ENCODE measurements around the gene ADCY2.

The ADCY2 gene

DNA sequence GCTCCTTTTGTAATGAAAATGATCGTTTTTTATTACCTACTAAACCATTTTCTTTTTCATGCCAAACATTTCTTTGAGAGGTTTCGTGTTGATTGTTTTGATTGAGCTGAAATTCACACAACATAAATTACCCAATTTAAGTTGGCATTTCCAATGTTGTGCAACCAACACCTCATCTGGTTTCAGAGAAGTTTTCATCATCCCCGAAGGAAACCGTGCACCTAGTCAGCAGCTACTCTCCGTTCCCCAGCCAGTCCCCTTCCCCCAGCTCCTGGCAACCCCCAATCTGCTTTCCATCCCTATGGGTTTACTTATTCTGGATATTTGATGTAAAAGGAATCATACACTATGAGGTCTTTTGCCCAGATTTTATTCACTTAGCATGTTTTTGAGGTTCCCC lies 123.6 kb downstream of the ADCY2 start:
- no peaks in the 10 kb centered on the region for H3K36me3 ChIP-seq (ENCODE audit: control insufficient read depth, low read length)
- H3K79me2 ChIP-seq (ENCODE audit: control insufficient read depth, low read length) = no peaks in the 10 kb centered on the region
- no peaks in the 10 kb centered on the region for H3K4me1 ChIP-seq (ENCODE audit: control insufficient read depth, low read length)
- no peak overlapping the region for H3K4me3 ChIP-seq (ENCODE audit: low read length)
- no peaks in the 10 kb centered on the region for H4K20me1 ChIP-seq (ENCODE audit: control insufficient read depth, insufficient read depth, low read depth, low read length)
- H3F3A ChIP-seq (ENCODE audit: control insufficient read depth, insufficient read depth) = no peaks in the 10 kb centered on the region
- no peaks in the 10 kb centered on the region for H3K27me3 ChIP-seq (ENCODE audit: control insufficient read depth, low read length)
- H3K4me2 ChIP-seq (ENCODE audit: low read length) = no peak overlapping the region
- no peak overlapping the region for H3K27ac ChIP-seq (ENCODE audit: low read depth, low read length)
- H3K9me2 ChIP-seq (replicated peaks; ENCODE audit: control insufficient read depth, low read length) = no peaks in the 10 kb centered on the region
- no peak for TF ChIP-seq EZH2phosphoT487 (IDR thresholded peaks at IDR 0.05; ENCODE audit: borderline replicate concordance, low read length)
- TF ChIP-seq, protein P1, sequence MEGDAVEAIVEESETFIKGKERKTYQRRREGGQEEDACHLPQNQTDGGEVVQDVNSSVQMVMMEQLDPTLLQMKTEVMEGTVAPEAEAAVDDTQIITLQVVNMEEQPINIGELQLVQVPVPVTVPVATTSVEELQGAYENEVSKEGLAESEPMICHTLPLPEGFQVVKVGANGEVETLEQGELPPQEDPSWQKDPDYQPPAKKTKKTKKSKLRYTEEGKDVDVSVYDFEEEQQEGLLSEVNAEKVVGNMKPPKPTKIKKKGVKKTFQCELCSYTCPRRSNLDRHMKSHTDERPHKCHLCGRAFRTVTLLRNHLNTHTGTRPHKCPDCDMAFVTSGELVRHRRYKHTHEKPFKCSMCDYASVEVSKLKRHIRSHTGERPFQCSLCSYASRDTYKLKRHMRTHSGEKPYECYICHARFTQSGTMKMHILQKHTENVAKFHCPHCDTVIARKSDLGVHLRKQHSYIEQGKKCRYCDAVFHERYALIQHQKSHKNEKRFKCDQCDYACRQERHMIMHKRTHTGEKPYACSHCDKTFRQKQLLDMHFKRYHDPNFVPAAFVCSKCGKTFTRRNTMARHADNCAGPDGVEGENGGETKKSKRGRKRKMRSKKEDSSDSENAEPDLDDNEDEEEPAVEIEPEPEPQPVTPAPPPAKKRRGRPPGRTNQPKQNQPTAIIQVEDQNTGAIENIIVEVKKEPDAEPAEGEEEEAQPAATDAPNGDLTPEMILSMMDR (IDR thresholded peaks at IDR 0.05; ENCODE audit: low read depth, low read length, poor library complexity, severe bottlenecking) = no peak
- H3K9me3 ChIP-seq (ENCODE audit: control insufficient read depth, insufficient read depth, low read length) = no peaks in the 10 kb centered on the region; the same call in 1 of the 2 replicates

DNA sequence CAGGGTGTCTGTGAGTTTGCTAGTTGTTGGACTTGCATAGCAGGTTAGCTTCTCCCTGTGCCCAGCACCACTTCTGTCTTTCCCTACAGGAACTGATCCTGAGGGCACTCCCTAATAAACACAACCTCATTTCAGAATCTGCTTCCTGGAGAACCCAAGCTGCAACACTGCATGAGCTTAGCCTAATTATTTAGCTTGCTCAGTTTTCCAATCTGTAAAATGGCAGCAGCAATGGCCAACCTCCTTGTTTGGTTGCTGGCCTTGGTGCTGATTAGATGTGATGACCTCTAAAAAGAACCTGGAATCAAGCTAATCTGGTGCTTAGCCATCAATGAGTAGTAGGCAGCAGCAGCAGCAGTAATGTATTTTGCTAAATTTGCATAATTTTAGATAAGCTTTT lies 133.9 kb downstream of the ADCY2 start:
- H3K27me3 ChIP-seq (ENCODE audit: control insufficient read depth, low read length) = no peaks in the 10 kb centered on the region
- H3K27ac ChIP-seq (ENCODE audit: low read depth, low read length) = no peak overlapping the region
- H3K4me2 ChIP-seq (ENCODE audit: low read length) = no peak overlapping the region
- no peaks in the 10 kb centered on the region for H3K9me2 ChIP-seq (replicated peaks; ENCODE audit: control insufficient read depth, low read length)
- no peaks in the 10 kb centered on the region for H3K4me1 ChIP-seq (ENCODE audit: control insufficient read depth, low read length)
- no peaks in the 10 kb centered on the region for H3K36me3 ChIP-seq (ENCODE audit: control insufficient read depth, low read length)
- H3K79me2 ChIP-seq (ENCODE audit: control insufficient read depth, low read length) = no peaks in the 10 kb centered on the region
- TF ChIP-seq EZH2phosphoT487 (IDR thresholded peaks at IDR 0.05; ENCODE audit: borderline replicate concordance, low read length) = no peak
- TF ChIP-seq, protein P1 (IDR thresholded peaks at IDR 0.05; ENCODE audit: low read depth, low read length, poor library complexity, severe bottlenecking) = no peak
- H3K4me3 ChIP-seq (ENCODE audit: low read length) = no peak overlapping the region
- H3K9me3 ChIP-seq (ENCODE audit: control insufficient read depth, insufficient read depth, low read length) = no peaks in the 10 kb centered on the region
- H3F3A ChIP-seq (ENCODE audit: control insufficient read depth, insufficient read depth) = no peaks in the 10 kb centered on the region
- H4K20me1 ChIP-seq (ENCODE audit: control insufficient read depth, insufficient read depth, low read depth, low read length) = no peaks in the 10 kb centered on the region

DNA sequence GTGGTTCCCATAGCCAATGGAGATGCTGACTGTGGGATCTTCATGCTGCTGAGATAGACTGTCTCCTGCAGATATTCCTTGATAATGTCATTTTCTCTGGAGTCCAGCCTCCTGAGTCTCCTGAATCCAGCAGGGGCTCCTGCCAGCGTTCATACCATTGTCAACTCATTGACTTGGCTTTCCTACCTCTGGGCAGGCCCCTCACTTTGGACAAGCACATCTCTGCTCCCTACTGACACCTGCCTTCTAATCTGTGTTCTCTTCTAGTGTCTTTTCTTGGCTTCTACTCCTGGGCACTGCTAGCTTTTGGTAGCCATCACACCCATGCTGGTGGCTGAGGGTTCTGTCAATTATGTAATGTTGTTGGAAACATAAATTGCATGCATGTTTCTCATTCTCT lies 138.0 kb downstream of the ADCY2 start:
- Histone ChIP-seq H3K9me2 (replicated peaks; ENCODE audit: control insufficient read depth, low read length) (no peaks in the 10 kb centered on the region), H3K9me3 (ENCODE audit: control insufficient read depth, insufficient read depth, low read length) (no peaks in the 10 kb centered on the region), H3K4me3 (ENCODE audit: low read length) (no peak overlapping the region), H3F3A (ENCODE audit: control insufficient read depth, insufficient read depth) (no peaks in the 10 kb centered on the region), H3K27me3 (ENCODE audit: control insufficient read depth, low read length) (no peaks in the 10 kb centered on the region), H4K20me1 (ENCODE audit: control insufficient read depth, insufficient read depth, low read depth, low read length) (no peaks in the 10 kb centered on the region), H3K36me3 (ENCODE audit: control insufficient read depth, low read length) (no peaks in the 10 kb centered on the region), H3K4me1 (ENCODE audit: control insufficient read depth, low read length) (no peaks in the 10 kb centered on the region), H3K79me2 (ENCODE audit: control insufficient read depth, low read length) (no peaks in the 10 kb centered on the region), H3K4me2 (ENCODE audit: low read length) (no peak overlapping the region), H3K27ac (ENCODE audit: low read depth, low read length) (no peak overlapping the region)
- TF ChIP-seq EZH2phosphoT487 (IDR thresholded peaks at IDR 0.05; ENCODE audit: borderline replicate concordance, low read length) = no peak
- TF ChIP-seq, protein P1 (IDR thresholded peaks at IDR 0.05; ENCODE audit: low read depth, low read length, poor library complexity, severe bottlenecking) = no peak

DNA sequence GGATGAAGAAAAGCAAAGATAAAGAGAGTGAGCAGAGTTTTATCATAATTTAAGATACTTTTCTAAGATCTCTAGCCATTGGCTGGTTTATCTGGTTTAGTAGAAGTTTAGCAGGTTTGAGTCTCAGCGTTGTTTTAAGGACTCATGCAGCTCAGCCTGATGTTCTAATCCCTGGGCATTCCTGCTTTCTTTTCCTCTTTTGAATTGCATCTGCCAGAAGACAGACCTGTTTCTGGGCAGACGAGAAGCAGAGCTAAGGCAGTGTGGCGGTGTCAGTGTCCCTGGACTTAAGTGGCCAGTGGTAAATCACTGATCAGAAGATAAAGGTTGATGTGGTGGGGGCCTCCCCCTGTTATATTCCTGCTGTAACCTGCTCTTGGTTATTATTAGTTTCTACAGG lies 138.6 kb downstream of the ADCY2 start:
- no peaks in the 10 kb centered on the region for H3K79me2 ChIP-seq (ENCODE audit: control insufficient read depth, low read length)
- no peaks in the 10 kb centered on the region for H4K20me1 ChIP-seq (ENCODE audit: control insufficient read depth, insufficient read depth, low read depth, low read length)
- H3K9me3 ChIP-seq (ENCODE audit: control insufficient read depth, insufficient read depth, low read length) = no peaks in the 10 kb centered on the region
- TF ChIP-seq, protein P1 (IDR thresholded peaks at IDR 0.05; ENCODE audit: low read depth, low read length, poor library complexity, severe bottlenecking) = no peak
- no peak for TF ChIP-seq EZH2phosphoT487 (IDR thresholded peaks at IDR 0.05; ENCODE audit: borderline replicate concordance, low read length)
- no peaks in the 10 kb centered on the region for H3K36me3 ChIP-seq (ENCODE audit: control insufficient read depth, low read length)
- no peak overlapping the region for H3K27ac ChIP-seq (ENCODE audit: low read depth, low read length)
- no peaks in the 10 kb centered on the region for H3K27me3 ChIP-seq (ENCODE audit: control insufficient read depth, low read length)
- no peaks in the 10 kb centered on the region for H3F3A ChIP-seq (ENCODE audit: control insufficient read depth, insufficient read depth)
- H3K4me1 ChIP-seq (ENCODE audit: control insufficient read depth, low read length) = no peaks in the 10 kb centered on the region
- H3K9me2 ChIP-seq (replicated peaks; ENCODE audit: control insufficient read depth, low read length) = no peaks in the 10 kb centered on the region
- no peak overlapping the region for H3K4me2 ChIP-seq (ENCODE audit: low read length)
- no peak overlapping the region for H3K4me3 ChIP-seq (ENCODE audit: low read length)

Measured in DOHH2 (cell line).